Hindlimb muscle (tissue), 1 donor: ENCODE measurements around the gene TRIM74. TPM values are rescaled to one million over a fixed set of nuclear protein-coding genes. Genes with fewer than 3 reads are reported as not detected.
"Not testable (repeated sequence)": the region's sequence is repeated elsewhere in the genome, so short reads cannot be mapped to it uniquely, and the experiment has no call there.

Experiments used
- DNase-seq: peaks from one replicate; pipeline ENCODE4 v3.0.0-alpha.2; 2013
- polyA plus RNA-seq: library from polyadenylated mRNA; unstranded; fragments of 120-200 nt; gene quantifications from one replicate; pipeline ENCODE4 v1.2.1, GENCODE V29; 2013; ENCODE audit not compliant: insufficient read length

The TRIM74 gene
- not detected for polyA plus RNA-seq

- DNase-seq: not testable (repeated sequence)
Measured at GRCh38 chr7:72968980-72969516, at the start of gene TRIM74. TRIM74 (minus strand) TSS chr7:72969466; CDS start chr7:72966157, 3,309 bp downstream.

- not testable (repeated sequence) for DNase-seq
Measured at GRCh38 chr7:73006491-73006890, 37.2 kb upstream of the TRIM74 start.

- DNase-seq: peak; percentile 86
Measured at GRCh38 chr7:73005693-73006447, 36.6 kb upstream of the TRIM74 start.

GRCh38 chr7:73005356-73005692 is 36.1 kb upstream of the TRIM74 start:
- DNase-seq: not testable (repeated sequence)

GRCh38 chr7:72997887-72998468 is 28.7 kb upstream of the TRIM74 start:
- not testable (repeated sequence) for DNase-seq

GRCh38 chr7:72997447-72997846 is 28.2 kb upstream of the TRIM74 start:
- DNase-seq: not testable (repeated sequence)

GRCh38 chr7:72995484-72995883 is 26.2 kb upstream of the TRIM74 start:
- DNase-seq: not testable (repeated sequence)

GRCh38 chr7:72990146-72990913 is 21.1 kb upstream of the TRIM74 start:
- not testable (repeated sequence) for DNase-seq

- DNase-seq: not testable (repeated sequence)
Measured at GRCh38 chr7:72982084-72982483, 12.8 kb upstream of the TRIM74 start.

GRCh38 chr7:72980382-72980781 is 11.1 kb upstream of the TRIM74 start:
- not testable (repeated sequence) for DNase-seq

- DNase-seq: not testable (repeated sequence)
Measured at GRCh38 chr7:72976434-72976833, 7.2 kb upstream of the TRIM74 start.

- DNase-seq: not testable (repeated sequence)
Measured at GRCh38 chr7:72975656-72976286, 6.5 kb upstream of the TRIM74 start.

GRCh38 chr7:72974781-72975180 is 5.5 kb upstream of the TRIM74 start:
- not testable (repeated sequence) for DNase-seq

- DNase-seq: not testable (repeated sequence)
Measured at GRCh38 chr7:72971505-72971904, 2.2 kb upstream of the TRIM74 start.

- DNase-seq: not testable (repeated sequence)
Measured at GRCh38 chr7:72969688-72970087, 422 bp upstream of the TRIM74 start.

GRCh38 chr7:72966892-72967291 is 2.4 kb downstream of the TRIM74 start:
- not testable (repeated sequence) for DNase-seq

GRCh38 chr7:72965186-72965975 is 3.9 kb downstream of the TRIM74 start:
- not testable (repeated sequence) for DNase-seq

- not testable (repeated sequence) for DNase-seq
Measured at GRCh38 chr7:72963056-72963455, 6.2 kb downstream of the TRIM74 start.

GRCh38 chr7:72961346-72961650 is 8.0 kb downstream of the TRIM74 start:
- DNase-seq: not testable (repeated sequence)

- DNase-seq: not testable (repeated sequence)
Measured at GRCh38 chr7:72960626-72961345, 8.5 kb downstream of the TRIM74 start.

GRCh38 chr7:72960029-72960428 is 9.2 kb downstream of the TRIM74 start:
- not testable (repeated sequence) for DNase-seq
